Measurements from ENCODE around the gene INPP5D. TPM values are rescaled to one million over a fixed set of nuclear protein-coding genes. Genes with fewer than 3 reads are reported as not detected.

INPP5D gene
- total RNA-seq, 2 experiments from 2014 or later, result 79.5 to 92.6 TPM

DNA sequence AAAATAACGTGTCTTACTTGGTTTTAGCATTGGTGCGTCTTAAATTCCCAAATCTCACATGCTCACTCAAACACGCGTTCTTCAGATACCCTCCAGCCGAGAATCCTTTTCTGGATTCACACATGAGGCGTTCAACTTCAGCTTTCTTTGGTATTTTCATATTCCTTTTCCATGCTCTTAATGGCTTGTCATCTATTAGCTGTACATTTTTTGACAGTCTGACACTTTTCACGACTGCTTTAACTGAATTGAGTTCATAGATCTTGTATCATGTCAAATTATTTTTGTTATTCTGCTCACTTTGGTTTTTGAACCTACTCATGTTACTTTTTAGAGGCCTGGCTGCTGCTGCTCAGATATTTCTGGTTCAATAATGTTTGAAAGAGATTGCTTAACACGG lies 59.0 kb downstream of the INPP5D start:
- BruUV-seq (replicated peaks), result no TSS peak
- POLR2A ChIA-PET, result interaction anchor here (0.6 kb wide), 1 partner anchor 20 kb away, joined by 3 read pairs; no protein-coding TSS in a partner anchor
- peaks cover 11% of the 10 kb centered on the region for H3K4me1 ChIP-seq (ENCODE audit: insufficient read depth, low read length, poor library complexity, severe bottlenecking)

DNA sequence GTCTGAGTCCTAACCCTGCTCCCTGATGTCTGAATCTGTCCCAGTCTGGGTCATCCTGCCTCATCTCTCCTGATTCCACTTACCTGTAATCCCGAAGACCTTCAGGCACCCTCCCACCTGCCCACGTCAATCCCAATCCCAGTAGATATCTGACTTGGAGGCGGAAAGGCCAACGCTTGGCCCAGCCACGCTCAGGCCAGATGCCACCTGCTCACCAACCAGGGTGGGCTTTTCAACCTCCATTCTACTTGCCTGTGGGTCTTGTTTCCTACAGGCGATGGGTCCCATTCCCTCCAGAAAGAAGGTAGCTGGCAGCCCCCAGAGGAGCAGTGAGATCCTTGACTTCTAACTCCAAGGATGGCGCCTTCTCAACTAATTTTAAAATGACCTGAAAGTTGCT lies 59.7 kb downstream of the INPP5D start:
- H3K79me2 ChIP-seq (ENCODE audit: insufficient read depth, low read depth, low read length), result peaks cover 6% of the 10 kb centered on the region; the same call in 1 of the 2 replicates
- H2AFZ ChIP-seq (ENCODE audit: low read length), result no peak overlapping the region
- TF ChIP-seq, protein P1, sequence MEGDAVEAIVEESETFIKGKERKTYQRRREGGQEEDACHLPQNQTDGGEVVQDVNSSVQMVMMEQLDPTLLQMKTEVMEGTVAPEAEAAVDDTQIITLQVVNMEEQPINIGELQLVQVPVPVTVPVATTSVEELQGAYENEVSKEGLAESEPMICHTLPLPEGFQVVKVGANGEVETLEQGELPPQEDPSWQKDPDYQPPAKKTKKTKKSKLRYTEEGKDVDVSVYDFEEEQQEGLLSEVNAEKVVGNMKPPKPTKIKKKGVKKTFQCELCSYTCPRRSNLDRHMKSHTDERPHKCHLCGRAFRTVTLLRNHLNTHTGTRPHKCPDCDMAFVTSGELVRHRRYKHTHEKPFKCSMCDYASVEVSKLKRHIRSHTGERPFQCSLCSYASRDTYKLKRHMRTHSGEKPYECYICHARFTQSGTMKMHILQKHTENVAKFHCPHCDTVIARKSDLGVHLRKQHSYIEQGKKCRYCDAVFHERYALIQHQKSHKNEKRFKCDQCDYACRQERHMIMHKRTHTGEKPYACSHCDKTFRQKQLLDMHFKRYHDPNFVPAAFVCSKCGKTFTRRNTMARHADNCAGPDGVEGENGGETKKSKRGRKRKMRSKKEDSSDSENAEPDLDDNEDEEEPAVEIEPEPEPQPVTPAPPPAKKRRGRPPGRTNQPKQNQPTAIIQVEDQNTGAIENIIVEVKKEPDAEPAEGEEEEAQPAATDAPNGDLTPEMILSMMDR (conservative IDR thresholded peaks at IDR 0.05; ENCODE audit: low read length), result no peak
- no peak for TF ChIP-seq EZH2phosphoT487 (IDR thresholded peaks at IDR 0.05; ENCODE audit: borderline replicate concordance, low read depth, low read length)
- no peak overlapping the region for H3K27ac ChIP-seq (ENCODE audit: low read depth, low read length, poor library complexity, severe bottlenecking)
- ChIA-PET CTCF (ENCODE audit: unreplicated experiment) (no interaction called here), POLR2A (no interaction called here)
- intact Hi-C loops (cut with micrococcal nuclease; ENCODE audit: unreplicated experiment), result no loop called here
- H3K36me3 ChIP-seq (ENCODE audit: insufficient read depth, low read length), result peaks cover 41% of the 10 kb centered on the region
- no peak overlapping the region for H3K4me2 ChIP-seq (ENCODE audit: low read length)
- no TSS peak for BruUV-seq (replicated peaks)
- peaks cover 18% of the 10 kb centered on the region for H3K4me1 ChIP-seq (ENCODE audit: insufficient read depth, low read length, poor library complexity, severe bottlenecking)
- H3K9me2 ChIP-seq (ENCODE audit: insufficient read depth, low read length), result no peaks in the 10 kb centered on the region
- no peak for DNase-seq (ENCODE audit: low spot score)
- no peaks in the 10 kb centered on the region for H3K9me3 ChIP-seq (ENCODE audit: low read length)
- no peaks in the 10 kb centered on the region for H4K20me1 ChIP-seq (ENCODE audit: insufficient read depth, low read length)
- H3K4me3 ChIP-seq (ENCODE audit: low read depth, low read length, poor library complexity, severe bottlenecking), result no peak overlapping the region

More for the DNA sequence above, 59.0 kb downstream of the INPP5D start:
- CTCF ChIA-PET (ENCODE audit: unreplicated experiment), result no interaction called here
- no peak overlapping the region for H3K27ac ChIP-seq (ENCODE audit: low read depth, low read length, poor library complexity, severe bottlenecking)
- H2AFZ ChIP-seq (ENCODE audit: low read length), result no peak overlapping the region
- TF ChIP-seq, protein P1 (conservative IDR thresholded peaks at IDR 0.05; ENCODE audit: low read length), result no peak
- TF ChIP-seq EZH2phosphoT487 (IDR thresholded peaks at IDR 0.05; ENCODE audit: borderline replicate concordance, low read depth, low read length), result no peak
- no peak overlapping the region for H3K4me3 ChIP-seq (ENCODE audit: low read depth, low read length, poor library complexity, severe bottlenecking)
- peaks cover 6% of the 10 kb centered on the region; the same call in 1 of the 2 replicates for H3K79me2 ChIP-seq (ENCODE audit: insufficient read depth, low read depth, low read length)
- no peaks in the 10 kb centered on the region for H3K9me3 ChIP-seq (ENCODE audit: low read length)
- no peak overlapping the region for H3K4me2 ChIP-seq (ENCODE audit: low read length)
- no peaks in the 10 kb centered on the region for H4K20me1 ChIP-seq (ENCODE audit: insufficient read depth, low read length)
- no peaks in the 10 kb centered on the region for H3K9me2 ChIP-seq (ENCODE audit: insufficient read depth, low read length)
- DNase-seq (ENCODE audit: low spot score), result no peak
- peaks cover 37% of the 10 kb centered on the region for H3K36me3 ChIP-seq (ENCODE audit: insufficient read depth, low read length)
- intact Hi-C loops (cut with micrococcal nuclease; ENCODE audit: unreplicated experiment), result no loop called here

GRCh38 chr2:233120459-233120858 lies 60.3 kb downstream of the INPP5D start:
- H3K79me2 ChIP-seq (ENCODE audit: insufficient read depth, low read depth, low read length), result peaks cover 6% of the 10 kb centered on the region; the same call in 1 of the 2 replicates
- no peaks in the 10 kb centered on the region for H4K20me1 ChIP-seq (ENCODE audit: insufficient read depth, low read length)
- intact Hi-C loops (cut with micrococcal nuclease; ENCODE audit: unreplicated experiment), result no loop called here
- ChIA-PET POLR2A (no interaction called here), CTCF (ENCODE audit: unreplicated experiment) (no interaction called here)
- H3K27ac ChIP-seq (ENCODE audit: low read depth, low read length, poor library complexity, severe bottlenecking), result no peak overlapping the region
- no peaks in the 10 kb centered on the region for H3K9me2 ChIP-seq (ENCODE audit: insufficient read depth, low read length)
- no peak overlapping the region for H3K4me3 ChIP-seq (ENCODE audit: low read depth, low read length, poor library complexity, severe bottlenecking)
- H3K36me3 ChIP-seq (ENCODE audit: insufficient read depth, low read length), result peaks cover 46% of the 10 kb centered on the region
- peaks cover 24% of the 10 kb centered on the region for H3K4me1 ChIP-seq (ENCODE audit: insufficient read depth, low read length, poor library complexity, severe bottlenecking)
- TF ChIP-seq, protein P1 (conservative IDR thresholded peaks at IDR 0.05; ENCODE audit: low read length), result no peak
- TF ChIP-seq EZH2phosphoT487 (IDR thresholded peaks at IDR 0.05; ENCODE audit: borderline replicate concordance, low read depth, low read length), result no peak
- no peak overlapping the region for H2AFZ ChIP-seq (ENCODE audit: low read length)
- BruUV-seq (replicated peaks), result no TSS peak
- DNase-seq (ENCODE audit: low spot score), result no peak
- H3K9me3 ChIP-seq (ENCODE audit: low read length), result no peaks in the 10 kb centered on the region
- no peak overlapping the region for H3K4me2 ChIP-seq (ENCODE audit: low read length)

Data from OCI-LY7 (cell line).